T-helper 2 cell treated with Interferon-gamma antibody and Interleukin-4, amounts not matched to agents 5 μg/mL and 100 μg/mL, for 36 hours (primary cell): ENCODE data around the gene SSPN.

Source experiments
- DNase-seq: peaks from one replicate; pipeline ENCODE4 v3.0.0; 2021; ENCODE audit warnings: low spot score
- H3K27ac Mint-ChIP-seq: one replicate; pipeline ENCODE4 v1.8.0; 2021; ENCODE audit warnings: mild to moderate bottlenecking, mixed read lengths
- H3K27me3 Mint-ChIP-seq: one replicate; pipeline ENCODE4 v1.8.0; 2021; ENCODE audit warnings: low read depth, mixed read lengths
- H3K36me3 Mint-ChIP-seq: one replicate; pipeline ENCODE4 v1.8.0; 2021; ENCODE audit warnings: low read depth, mixed read lengths
- H3K4me1 Mint-ChIP-seq: one replicate; pipeline ENCODE4 v1.8.0; 2021; ENCODE audit warnings: low read depth, mixed read lengths
- H3K4me3 Mint-ChIP-seq: one replicate; pipeline ENCODE4 v1.8.0; 2022; ENCODE audit warnings: mild to moderate bottlenecking, moderate library complexity, mixed read lengths
- H3K9me3 Mint-ChIP-seq: one replicate; pipeline ENCODE4 v1.8.0; 2021; ENCODE audit warnings: mixed read lengths

The SSPN gene

GRCh38 chr12:26197832-26198231 is 2.5 kb downstream of the SSPN start:
- Mint-ChIP-seq H3K4me1 (no peaks in the 10 kb centered on the region), H3K4me3 (no peak overlapping the region), H3K36me3 (no peaks in the 10 kb centered on the region), H3K27me3 (peaks cover 54% of the 10 kb centered on the region), H3K27ac (no peak overlapping the region), H3K9me3 (no peaks in the 10 kb centered on the region)
- no peak for DNase-seq

- H3K27ac Mint-ChIP-seq: no peak overlapping the region
- peaks cover 48% of the 10 kb centered on the region for H3K27me3 Mint-ChIP-seq
- H3K9me3 Mint-ChIP-seq: no peaks in the 10 kb centered on the region
- H3K4me3 Mint-ChIP-seq: no peak overlapping the region
- no peaks in the 10 kb centered on the region for H3K36me3 Mint-ChIP-seq
- DNase-seq: no peak
- H3K4me1 Mint-ChIP-seq: no peaks in the 10 kb centered on the region
Observed at GRCh38 chr12:26198742-26199141, 3.4 kb downstream of the SSPN start.

GRCh38 chr12:26203167-26203780 is 7.9 kb downstream of the SSPN start:
- H3K36me3 Mint-ChIP-seq: no peaks in the 10 kb centered on the region
- DNase-seq: no peak
- no peak overlapping the region for H3K27ac Mint-ChIP-seq
- H3K27me3 Mint-ChIP-seq: peaks cover 12% of the 10 kb centered on the region
- no peak overlapping the region for H3K4me3 Mint-ChIP-seq
- H3K4me1 Mint-ChIP-seq: no peaks in the 10 kb centered on the region
- H3K9me3 Mint-ChIP-seq: no peaks in the 10 kb centered on the region

GRCh38 chr12:26204612-26205289 is 9.4 kb downstream of the SSPN start:
- Mint-ChIP-seq H3K9me3 (no peaks in the 10 kb centered on the region), H3K36me3 (no peaks in the 10 kb centered on the region), H3K27me3 (peaks cover 12% of the 10 kb centered on the region), H3K4me1 (no peaks in the 10 kb centered on the region), H3K4me3 (no peak overlapping the region), H3K27ac (no peak overlapping the region)
- no peak for DNase-seq

GRCh38 chr12:26205298-26205697 is 9.9 kb downstream of the SSPN start:
- H3K27ac Mint-ChIP-seq: no peak overlapping the region
- peaks cover 13% of the 10 kb centered on the region for H3K27me3 Mint-ChIP-seq
- H3K4me1 Mint-ChIP-seq: no peaks in the 10 kb centered on the region
- H3K4me3 Mint-ChIP-seq: no peak overlapping the region
- no peaks in the 10 kb centered on the region for H3K36me3 Mint-ChIP-seq
- H3K9me3 Mint-ChIP-seq: no peaks in the 10 kb centered on the region
- DNase-seq: no peak

- Mint-ChIP-seq H3K27me3 (peaks cover 18% of the 10 kb centered on the region), H3K27ac (no peak overlapping the region), H3K36me3 (no peaks in the 10 kb centered on the region), H3K4me3 (no peak overlapping the region), H3K9me3 (no peaks in the 10 kb centered on the region), H3K4me1 (no peaks in the 10 kb centered on the region)
- no peak for DNase-seq
Observed at GRCh38 chr12:26205941-26206340, 10.6 kb downstream of the SSPN start.

- DNase-seq: no peak
- Mint-ChIP-seq H3K9me3 (no peaks in the 10 kb centered on the region), H3K4me1 (no peaks in the 10 kb centered on the region), H3K4me3 (no peak overlapping the region), H3K36me3 (no peaks in the 10 kb centered on the region), H3K27ac (no peak overlapping the region), H3K27me3 (peaks cover 36% of the 10 kb centered on the region)
Observed at GRCh38 chr12:26211331-26211730, 16.0 kb downstream of the SSPN start.

GRCh38 chr12:26212396-26212795 is 17.0 kb downstream of the SSPN start:
- H3K4me1 Mint-ChIP-seq: no peaks in the 10 kb centered on the region
- H3K36me3 Mint-ChIP-seq: no peaks in the 10 kb centered on the region
- no peak overlapping the region for H3K27ac Mint-ChIP-seq
- no peak overlapping the region for H3K4me3 Mint-ChIP-seq
- no peak for DNase-seq
- peaks cover 36% of the 10 kb centered on the region for H3K27me3 Mint-ChIP-seq
- H3K9me3 Mint-ChIP-seq: no peaks in the 10 kb centered on the region

GRCh38 chr12:26212988-26213387 is 17.6 kb downstream of the SSPN start:
- H3K36me3 Mint-ChIP-seq: no peaks in the 10 kb centered on the region
- no peak overlapping the region for H3K4me3 Mint-ChIP-seq
- H3K27ac Mint-ChIP-seq: no peak overlapping the region
- DNase-seq: no peak
- H3K27me3 Mint-ChIP-seq: peaks cover 33% of the 10 kb centered on the region
- no peaks in the 10 kb centered on the region for H3K9me3 Mint-ChIP-seq
- H3K4me1 Mint-ChIP-seq: no peaks in the 10 kb centered on the region

- Mint-ChIP-seq H3K27me3 (peaks cover 33% of the 10 kb centered on the region), H3K27ac (no peak overlapping the region), H3K4me3 (no peak overlapping the region), H3K9me3 (no peaks in the 10 kb centered on the region), H3K4me1 (no peaks in the 10 kb centered on the region), H3K36me3 (no peaks in the 10 kb centered on the region)
- DNase-seq: no peak
Observed at GRCh38 chr12:26214121-26214520, 18.7 kb downstream of the SSPN start.

- Mint-ChIP-seq H3K4me1 (no peaks in the 10 kb centered on the region), H3K4me3 (no peak overlapping the region), H3K27ac (no peak overlapping the region), H3K27me3 (peaks cover 7% of the 10 kb centered on the region), H3K36me3 (no peaks in the 10 kb centered on the region), H3K9me3 (no peaks in the 10 kb centered on the region)
- DNase-seq: no peak
Observed at GRCh38 chr12:26219736-26220135, 24.4 kb downstream of the SSPN start.

GRCh38 chr12:26224657-26225056 is 29.3 kb downstream of the SSPN start:
- no peak for DNase-seq
- no peaks in the 10 kb centered on the region for H3K4me1 Mint-ChIP-seq
- no peak overlapping the region for H3K27ac Mint-ChIP-seq
- H3K36me3 Mint-ChIP-seq: no peaks in the 10 kb centered on the region
- peaks cover 34% of the 10 kb centered on the region for H3K27me3 Mint-ChIP-seq
- H3K9me3 Mint-ChIP-seq: no peaks in the 10 kb centered on the region
- no peak overlapping the region for H3K4me3 Mint-ChIP-seq

GRCh38 chr12:26226122-26226521 is 30.7 kb downstream of the SSPN start:
- no peaks in the 10 kb centered on the region for H3K36me3 Mint-ChIP-seq
- H3K4me3 Mint-ChIP-seq: no peak overlapping the region
- H3K27me3 Mint-ChIP-seq: peaks cover 36% of the 10 kb centered on the region
- H3K4me1 Mint-ChIP-seq: no peaks in the 10 kb centered on the region
- DNase-seq: no peak
- no peaks in the 10 kb centered on the region for H3K9me3 Mint-ChIP-seq
- H3K27ac Mint-ChIP-seq: no peak overlapping the region

- Mint-ChIP-seq H3K27me3 (peaks cover 37% of the 10 kb centered on the region), H3K4me1 (no peaks in the 10 kb centered on the region), H3K27ac (no peak overlapping the region), H3K9me3 (no peaks in the 10 kb centered on the region), H3K36me3 (no peaks in the 10 kb centered on the region), H3K4me3 (no peak overlapping the region)
- no peak for DNase-seq
Observed at GRCh38 chr12:26226629-26227360, 31.4 kb downstream of the SSPN start.
